OCI-LY7 (cell line): Measurements from ENCODE around the gene DIP2A.

Experiments
- EZH2phosphoT487 ChIP-seq: fragments of 200-600 bp; sonication (generic); IDR thresholded peaks from 2 replicates; pipeline ENCODE4 v1.6.1; 2018; ENCODE audit warnings: low read depth, borderline replicate concordance, mild to moderate bottlenecking, mixed run types, antibody characterized with exemption, low read length, moderate library complexity, mixed read lengths
- TF ChIP-seq, protein P1 (sequence below): fragments of 200-600 bp; sonication (generic); conservative IDR thresholded peaks from 2 replicates; pipeline ENCODE4 v1.5.1; 2014; ENCODE audit warnings: mild to moderate bottlenecking, antibody characterized with exemption, low read length, moderate library complexity, mixed read lengths

DNA sequence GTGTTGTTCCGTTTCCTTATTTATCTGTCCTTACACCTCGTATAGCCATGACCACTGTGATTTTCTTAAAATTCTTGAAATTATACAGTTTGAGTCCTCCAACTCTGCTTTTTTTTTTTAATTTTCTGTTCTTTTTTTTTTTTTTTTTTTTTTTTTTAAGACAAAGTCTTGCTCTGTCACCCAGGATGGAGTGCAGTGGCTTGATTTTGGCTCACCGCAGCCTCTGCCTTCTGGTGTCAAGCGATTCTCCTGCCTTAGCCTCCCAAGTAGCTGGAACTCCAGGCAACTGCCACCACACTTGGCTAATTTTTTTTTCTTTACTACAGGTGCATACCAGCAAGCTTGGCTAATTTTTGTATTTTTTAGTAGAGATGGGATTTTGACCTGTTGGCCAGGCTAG is 48.9 kb downstream of the DIP2A start:
- TF ChIP-seq, protein P1, sequence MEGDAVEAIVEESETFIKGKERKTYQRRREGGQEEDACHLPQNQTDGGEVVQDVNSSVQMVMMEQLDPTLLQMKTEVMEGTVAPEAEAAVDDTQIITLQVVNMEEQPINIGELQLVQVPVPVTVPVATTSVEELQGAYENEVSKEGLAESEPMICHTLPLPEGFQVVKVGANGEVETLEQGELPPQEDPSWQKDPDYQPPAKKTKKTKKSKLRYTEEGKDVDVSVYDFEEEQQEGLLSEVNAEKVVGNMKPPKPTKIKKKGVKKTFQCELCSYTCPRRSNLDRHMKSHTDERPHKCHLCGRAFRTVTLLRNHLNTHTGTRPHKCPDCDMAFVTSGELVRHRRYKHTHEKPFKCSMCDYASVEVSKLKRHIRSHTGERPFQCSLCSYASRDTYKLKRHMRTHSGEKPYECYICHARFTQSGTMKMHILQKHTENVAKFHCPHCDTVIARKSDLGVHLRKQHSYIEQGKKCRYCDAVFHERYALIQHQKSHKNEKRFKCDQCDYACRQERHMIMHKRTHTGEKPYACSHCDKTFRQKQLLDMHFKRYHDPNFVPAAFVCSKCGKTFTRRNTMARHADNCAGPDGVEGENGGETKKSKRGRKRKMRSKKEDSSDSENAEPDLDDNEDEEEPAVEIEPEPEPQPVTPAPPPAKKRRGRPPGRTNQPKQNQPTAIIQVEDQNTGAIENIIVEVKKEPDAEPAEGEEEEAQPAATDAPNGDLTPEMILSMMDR, result no peak
- no peak for TF ChIP-seq EZH2phosphoT487
